Stimulated activated CD8-positive, alpha-beta memory T cell treated with anti-CD3 and anti-CD28 coated beads, Interleukin-12 subunit alpha, Interleukin-12 subunit beta, amount 100 ng/mL, for 24 hours (primary cell): ENCODE results near the gene MOB2.

Experiments
- DNase-seq: peaks from one replicate; pipeline ENCODE4 v3.0.0-alpha.2; 2020; ENCODE audit errors: extremely low read depth

The MOB2 gene

DNA sequence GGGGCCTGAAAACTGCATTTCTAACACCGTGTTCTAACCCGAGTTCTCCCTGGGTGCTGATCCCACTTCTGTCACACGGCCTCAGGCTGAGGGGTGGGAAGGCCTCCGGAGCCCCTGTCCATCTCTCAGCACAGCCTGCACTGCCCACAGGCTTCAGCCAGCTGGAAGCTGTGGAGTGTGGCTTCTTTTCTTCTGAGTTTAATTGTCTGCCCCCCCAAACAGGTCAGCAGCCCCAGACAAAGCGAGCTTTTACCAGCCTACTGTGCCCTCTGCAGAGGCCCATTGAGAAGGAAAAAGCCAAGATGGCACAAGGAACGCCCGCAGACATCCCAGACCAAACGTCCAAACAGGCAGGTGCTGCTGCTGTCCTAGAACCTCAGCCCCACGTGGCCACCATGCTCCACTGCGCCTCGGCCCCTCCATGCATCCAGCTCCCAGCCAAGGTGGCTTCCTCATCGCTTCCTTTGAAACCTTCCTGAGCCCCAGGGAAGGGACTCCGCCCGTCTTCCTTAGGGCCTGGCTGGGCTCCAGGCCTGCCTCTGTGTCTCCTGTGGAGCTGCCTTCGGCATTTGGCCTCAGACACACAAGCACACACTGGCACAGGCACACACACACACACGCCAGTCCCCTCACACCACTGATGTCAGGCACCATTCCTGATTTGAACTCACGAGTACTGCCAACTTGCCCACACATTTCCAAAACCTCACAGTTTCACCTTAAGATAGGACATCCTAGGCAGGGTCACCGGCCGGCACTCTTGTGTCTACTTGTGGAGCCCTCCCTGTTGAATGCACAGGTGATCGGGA lies 1.7 kb downstream of the MOB2 start:
- DNase-seq = no peak

GRCh38 chr11:1484061-1484671 lies 2.4 kb downstream of the MOB2 start:
- no peak for DNase-seq

DNA sequence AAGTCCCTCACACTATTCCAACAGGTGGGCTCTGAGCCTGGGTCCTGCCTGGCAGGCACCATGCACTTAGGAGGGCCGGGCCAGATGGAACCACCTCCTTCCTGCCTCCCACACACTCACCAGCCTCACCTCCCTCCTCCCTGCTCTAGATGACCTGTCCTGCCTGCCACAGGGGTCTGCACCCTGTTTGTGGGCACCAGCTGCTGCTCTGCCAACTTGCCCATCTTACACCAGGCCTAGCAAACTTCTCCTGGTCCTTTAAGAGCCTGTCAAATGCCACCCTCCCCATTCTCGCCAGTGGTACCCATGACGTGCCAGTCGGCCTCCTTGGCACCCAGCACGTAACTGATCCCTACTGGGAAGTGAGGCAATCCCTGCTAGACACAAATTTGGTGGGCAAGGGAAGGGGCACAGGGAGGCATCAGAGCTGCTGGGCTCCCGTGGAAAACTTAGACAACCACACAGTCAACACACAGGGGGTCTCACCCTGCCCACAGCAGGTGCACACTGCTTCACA lies 3.1 kb downstream of the MOB2 start:
- DNase-seq = no peak

- DNase-seq = no peak
Measured at GRCh38 chr11:1482581-1483444, 3.8 kb downstream of the MOB2 start.

DNA sequence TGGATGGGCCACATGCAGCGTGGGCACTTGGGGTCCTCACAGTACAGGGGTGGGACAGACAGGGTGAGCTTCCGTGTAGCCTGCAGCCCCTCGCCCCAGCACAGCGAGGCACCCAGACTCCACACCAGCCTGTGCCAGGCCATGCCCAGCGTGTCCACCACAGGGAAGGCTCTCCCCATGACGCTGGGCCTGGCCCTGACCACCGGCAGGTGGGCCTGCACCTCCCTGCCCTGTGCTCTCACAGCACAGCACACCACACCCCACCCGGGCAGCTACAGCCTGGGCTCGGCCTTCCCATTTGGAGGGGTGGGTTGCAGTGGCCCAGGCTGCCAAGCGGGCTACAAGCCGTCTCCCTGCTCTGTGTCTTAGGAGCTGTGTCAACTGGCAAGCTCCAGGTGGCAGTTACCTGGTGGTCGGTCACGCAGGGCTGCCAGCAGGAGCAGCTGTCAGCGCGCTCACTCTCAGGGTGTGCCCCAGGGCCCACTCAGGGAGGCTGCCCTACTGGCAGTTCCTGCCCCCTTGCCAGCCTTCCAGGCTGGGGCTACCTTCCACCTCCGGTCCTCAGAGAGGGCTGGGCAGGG lies 4.6 kb downstream of the MOB2 start:
- no peak for DNase-seq

DNA sequence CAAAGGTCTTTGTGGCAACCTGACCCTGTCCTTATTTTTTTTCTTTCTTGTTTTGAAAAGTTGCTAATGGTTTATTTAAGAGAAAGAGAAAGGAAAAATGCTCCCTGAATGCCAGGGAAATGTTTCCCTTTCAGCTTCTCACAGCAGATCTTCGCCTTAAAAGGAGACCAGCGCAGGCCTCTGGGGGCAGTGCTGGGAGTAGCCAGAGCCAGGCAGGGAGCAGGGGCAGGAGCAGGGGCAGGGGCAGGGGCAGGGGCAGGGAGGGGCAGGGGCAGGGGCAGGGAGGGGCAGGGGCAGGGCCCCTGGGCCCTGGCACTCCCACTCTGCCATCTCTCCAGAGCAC lies 5.1 kb downstream of the MOB2 start:
- DNase-seq = no peak

GRCh38 chr11:1480555-1481482 lies 5.8 kb downstream of the MOB2 start:
- no peak for DNase-seq

GRCh38 chr11:1480191-1480554 lies 6.4 kb downstream of the MOB2 start:
- DNase-seq = no peak

DNA sequence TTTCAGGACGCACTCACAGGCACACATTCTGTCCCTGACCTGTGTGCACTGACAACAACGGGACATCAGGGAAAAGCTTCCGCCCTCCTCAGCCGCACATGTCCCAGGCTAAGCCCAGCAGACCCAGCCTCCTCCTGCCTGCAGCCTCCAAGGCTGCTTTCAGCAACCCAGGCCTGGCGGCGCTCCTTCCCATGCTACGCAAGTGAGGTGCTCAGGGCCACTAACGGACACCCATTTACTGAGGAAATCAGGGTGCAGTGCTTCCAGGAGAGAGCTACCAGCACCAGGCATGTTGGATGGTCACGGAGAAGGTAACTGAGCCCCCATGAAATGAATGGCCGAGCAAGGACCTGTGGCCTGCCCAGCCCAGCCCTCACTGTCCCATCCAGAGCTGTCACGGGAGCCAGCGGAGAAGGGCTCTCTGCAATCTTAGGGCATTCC lies 6.9 kb downstream of the MOB2 start:
- no peak for DNase-seq

GRCh38 chr11:1479006-1479677 lies 7.4 kb downstream of the MOB2 start:
- no peak for DNase-seq

DNA sequence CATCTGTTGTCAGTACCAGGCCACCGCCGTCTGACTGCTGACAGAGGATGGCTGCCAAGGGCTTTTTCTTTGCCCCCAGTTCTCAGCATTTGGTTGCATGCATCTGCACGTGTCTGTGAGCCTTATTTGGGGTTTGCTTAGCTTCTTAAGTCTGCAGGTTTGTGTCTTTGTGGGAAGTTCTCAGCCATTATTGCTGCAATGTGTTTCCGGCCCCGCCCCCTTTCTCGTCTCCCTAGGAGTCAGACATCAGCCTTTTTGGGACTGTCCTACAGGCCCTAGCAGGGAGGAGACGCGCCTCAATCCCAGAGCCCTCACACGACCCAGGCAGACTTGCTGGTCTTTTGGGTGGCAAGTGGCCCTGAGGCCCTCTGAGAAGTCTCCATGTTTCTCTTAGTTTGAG lies 8.0 kb downstream of the MOB2 start:
- no peak for DNase-seq

DNA sequence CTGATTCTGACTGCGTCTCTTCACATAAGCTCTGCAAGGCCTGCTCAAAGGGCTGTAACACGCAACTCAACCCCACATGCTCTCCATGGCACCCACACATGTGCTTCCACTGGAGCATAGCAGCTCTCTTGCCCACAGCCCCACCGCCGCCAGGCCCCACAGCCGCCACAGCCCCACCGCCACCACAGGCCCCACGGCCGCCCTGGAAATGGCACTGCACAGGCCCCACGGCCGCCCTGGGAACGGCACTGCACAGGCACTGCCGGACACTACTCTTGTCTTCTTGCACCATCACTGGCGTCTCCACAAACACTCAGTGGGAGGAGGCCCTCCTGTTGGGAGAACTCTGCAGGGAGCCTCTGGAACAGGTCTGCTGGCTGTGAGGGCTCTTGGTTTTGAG lies 8.6 kb downstream of the MOB2 start:
- no peak for DNase-seq

- DNase-seq = no peak
Measured at GRCh38 chr11:1476940-1477736, 9.4 kb downstream of the MOB2 start.

- DNase-seq = no peak
Measured at GRCh38 chr11:1475841-1476240, 10.7 kb downstream of the MOB2 start.

DNA sequence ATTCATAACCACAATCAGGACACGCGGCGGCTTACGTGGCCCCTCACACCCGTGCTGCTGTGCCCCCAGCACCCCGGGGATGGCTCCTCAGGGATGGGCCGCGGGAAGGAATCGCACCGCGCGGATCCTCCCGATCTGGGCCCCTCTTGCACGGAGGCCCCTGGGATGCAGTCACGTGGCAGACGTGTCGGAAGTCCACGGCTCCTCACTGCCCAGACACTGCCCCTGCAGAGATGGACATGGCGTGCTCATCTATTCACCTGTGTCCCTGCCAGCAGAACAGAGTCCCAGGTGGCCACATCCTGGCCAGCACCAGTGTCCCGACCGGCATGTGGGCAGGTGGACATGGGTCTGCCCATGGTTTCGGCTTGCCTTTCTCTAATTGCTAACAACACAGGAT lies 12.8 kb downstream of the MOB2 start:
- no peak for DNase-seq

DNA sequence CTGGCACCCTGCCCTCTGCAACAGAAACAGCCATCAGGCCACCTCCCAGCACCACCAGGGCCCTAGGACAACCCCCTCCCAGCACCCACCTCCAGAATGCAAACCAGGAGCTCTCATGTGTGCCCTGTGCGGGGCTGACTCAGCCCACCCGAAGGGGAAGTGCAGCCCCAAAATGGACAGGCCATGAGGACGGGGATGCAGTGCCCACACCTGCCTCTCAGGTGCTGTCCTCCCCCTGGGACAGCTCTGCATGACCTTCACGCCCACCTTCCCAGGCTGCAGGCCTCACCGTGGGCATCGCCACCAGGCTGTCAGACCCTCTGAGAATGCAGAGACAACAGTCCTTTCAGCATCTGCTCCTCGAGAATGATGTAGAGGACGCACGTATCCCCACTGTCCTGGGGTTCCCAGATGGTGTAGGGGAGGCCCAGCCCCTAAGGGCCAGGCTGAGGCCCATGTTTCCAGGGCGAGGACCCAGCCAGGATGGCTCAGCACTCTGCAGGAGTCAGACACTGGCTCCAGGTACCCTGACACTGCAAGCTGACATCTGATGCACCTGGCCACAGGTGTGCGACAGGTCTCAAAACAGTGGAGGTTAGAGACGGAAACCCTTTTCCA lies 13.5 kb downstream of the MOB2 start:
- DNase-seq = no peak

- no peak for DNase-seq
Measured at GRCh38 chr11:1472180-1473005, 14.2 kb downstream of the MOB2 start.

DNA sequence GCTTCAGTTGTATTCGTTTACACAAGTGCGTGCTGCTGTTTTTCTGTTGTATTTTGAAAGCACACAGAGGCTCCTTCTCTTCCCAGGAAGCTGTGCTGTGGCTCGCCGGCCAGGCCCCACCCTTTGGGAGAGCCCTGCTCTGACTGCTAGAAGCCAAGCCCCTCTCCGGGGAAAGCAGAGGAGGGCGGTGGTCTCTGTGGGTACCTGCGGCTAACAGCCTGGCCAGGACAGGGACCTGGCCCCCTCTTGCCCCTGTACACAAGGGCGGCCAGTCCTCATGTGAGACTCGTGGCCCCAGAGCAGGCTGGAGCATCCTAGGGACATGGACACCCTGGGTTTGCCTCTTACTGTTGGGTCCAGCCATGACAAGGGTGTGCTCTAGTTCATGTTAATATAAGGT lies 14.8 kb downstream of the MOB2 start:
- DNase-seq = no peak
